Spleen (tissue), 11 donors: ENCODE results near the gene TMCC3. TPM values are rescaled to one million over a fixed set of nuclear protein-coding genes. Genes with fewer than 3 reads are reported as not detected.
A peak's percentile ranks its signal among the peaks of the same experiment; 100 is the strongest.
"Not testable (repeated sequence)": the region's sequence is repeated elsewhere in the genome, so short reads cannot be mapped to it uniquely, and the experiment has no call there.

Experiments used
- DNase-seq: peaks from one replicate; pipeline ENCODE4 v3.0.0-alpha.2; 2020
- H3K27ac ChIP-seq, 8 donors: fragments of 200-600 bp; sonication (generic) in 7 of 8; 1 replicate in 4 of 8; 2 replicates in 4 of 8; pipeline versions ENCODE4 v1.5.0 to v1.8.0; 2016 to 2021; ENCODE audit warnings: inconsistent platforms in 4 of 8, mild to moderate bottlenecking in 4 of 8, moderate library complexity in 1 of 8
- H3K27me3 ChIP-seq, 7 donors: fragments of 200-600 bp; sonication (generic) in 6 of 7; replicated peaks in 1 of 7; 1 replicate in 4 of 7; 2 replicates in 3 of 7; pipeline versions ENCODE4 v1.5.0 to v1.8.0; 2016 to 2021; ENCODE audit warnings: inconsistent platforms in 3 of 7, mild to moderate bottlenecking in 1 of 7
- H3K36me3 ChIP-seq, 6 donors: fragments of 200-600 bp; sonication (generic) in 5 of 6; 1 replicate in 4 of 6; 2 replicates in 2 of 6; pipeline versions ENCODE4 v1.5.0 to v1.8.0; 2016 to 2021; ENCODE audit warnings: inconsistent platforms in 2 of 6
- H3K4me1 ChIP-seq, 6 donors: fragments of 200-600 bp; sonication (generic) in 5 of 6; 1 replicate in 3 of 6; 2 replicates in 3 of 6; pipeline versions ENCODE4 v1.5.0 to v1.8.0; 2016 to 2021; ENCODE audit warnings: inconsistent platforms in 3 of 6
- H3K4me3 ChIP-seq, 8 donors: fragments of 200-600 bp; sonication (generic) in 7 of 8; 1 replicate in 4 of 8; 2 replicates in 4 of 8; pipeline versions ENCODE4 v1.5.0 to v1.8.0; 2016 to 2021; ENCODE audit warnings: inconsistent platforms in 4 of 8, mild to moderate bottlenecking in 4 of 8, moderate library complexity in 2 of 8
- H3K9me3 ChIP-seq, 8 donors: fragments of 200-600 bp; sonication (generic) in 7 of 8; 1 replicate in 4 of 8; 2 replicates in 4 of 8; pipeline versions ENCODE4 v1.5.0 to v1.8.0; 2016 to 2021; ENCODE audit warnings: inconsistent platforms in 4 of 8
- CTCF ChIP-seq, 11 experiments: fragments of 200-600 bp in 7 of 11; fragments of 450-650 bp in 4 of 11; sonication (generic) in 4 of 11; IDR thresholded peaks in 8 of 11; conservative IDR thresholded peaks in 3 of 11; 1 replicate in 7 of 11; 2 replicates in 4 of 11; pipeline versions ENCODE4 v1.4.0 to v1.8.0; 2016 to 2021; ENCODE audit warnings: antibody characterized with exemption in 11 of 11, inconsistent platforms in 4 of 11, mild to moderate bottlenecking in 1 of 11
- POLR2A ChIP-seq, 3 donors: fragments of 450-650 bp; IDR thresholded peaks; one replicate each; pipeline ENCODE4 v1.5.1; 2017; ENCODE audit warnings: antibody characterized with exemption in 3 of 3, mild to moderate bottlenecking in 1 of 3
- POLR2AphosphoS5 ChIP-seq, 3 donors: sonication (generic); formaldehyde crosslinking; IDR thresholded peaks; one replicate each; pipeline ENCODE4 v1.5.1; 2017; ENCODE audit warnings: antibody characterized with exemption in 3 of 3
- WGBS, 5 donors: extraction: QIAGEN DNeasy Blood & Tissue Kit in 3 of 5; methylation state at CpG; one replicate each; pipeline versions ENCODE4 v1.1.5 to v1.1.7; 2013 to 2018; 5-methylcytosine and 5-hydroxymethylcytosine counted together
- intact Hi-C: fragments of 100-400 bp; cut with DNase I; formaldehyde crosslinking; loops from one replicate; pipeline ENCODE4 v1.15.0; 2023; ENCODE audit warnings: low total_unique reads
- polyA plus RNA-seq, 3 donors: library from polyadenylated mRNA; stranded (reverse); fragments of 200-250 nt; gene quantifications; one replicate each; pipeline ENCODE4 v1.2.1, GENCODE V29; 2013
- total RNA-seq, 7 donors: library from RNA; depleted of rRNA in 3 of 7; stranded (reverse); fragments of >200 nt in 3 of 7; fragmentation: NEBNext Ultra II Directional in 4 of 7; extraction: Animal tissue kit (Norgen Biotek cat#: 25700) in 4 of 7; gene quantifications; one replicate each; pipeline versions ENCODE4 v1.1.0 to v1.2.1, GENCODE V29; 2016 to 2021
- donor health status: healthy with polysubstance abuse.
- donor health status: DM: no; HTN: no; CAD: no; lungs with moderate emphysema.
- donor health status: DM: no; HTN: no; CAD: no.
- donor health status: Bipolar disorder and iron deficiency.
- donor health status: healthy.
- donor health status: DM: no; HTN: no; CAD: no.
- donor health status: DM: yes; HTN: yes; CAD: no.

TMCC3 gene
- total and polyA plus RNA-seq, 10 donors: 2.9 to 41.3 (median 27.7) TPM

- Histone ChIP-seq H3K4me1 (peaks cover 0 to 7% (median 1%) of the 10 kb centered on the region in 6 donors), H3K4me3 (no peak overlapping the region), H3K9me3 (peaks cover 0 to 20% (median 14%) of the 10 kb centered on the region in 8 donors), H3K27ac (no peak overlapping the region), H3K27me3 (no peaks in the 10 kb centered on the region), H3K36me3 (no peaks in the 10 kb centered on the region)
- intact Hi-C loops: no loop called here
- TF ChIP-seq CTCF (IDR thresholded peaks at IDR 0.05 in 8 of 11, conservative IDR thresholded peaks at IDR 0.05 in 3 of 11): no peak
- no peak for TF ChIP-seq POLR2AphosphoS5 (IDR thresholded peaks at IDR 0.05)
- no peak for TF ChIP-seq POLR2A (IDR thresholded peaks at IDR 0.05)
- DNase-seq: no peak
- 71 to 80% (median 72%) methylated on average over 5 of the region's 5 CpGs for WGBS, 5 donors
Observed at GRCh38 chr12:94609917-94610443, 40.4 kb downstream of the TMCC3 start.

- DNase-seq, H3K36me3 ChIP-seq, intact Hi-C loops, H3K4me3 ChIP-seq, H3K27ac ChIP-seq, H3K27me3 ChIP-seq: not testable (repeated sequence)
- Histone ChIP-seq H3K4me1 (peaks cover 0 to 18% (median 2%) of the 10 kb centered on the region in 6 donors), H3K9me3 (peaks cover 0 to 20% (median 14%) of the 10 kb centered on the region in 8 donors)
- 85 to 90% (median 86%) methylated on average over 6 of the region's 6 CpGs for WGBS, 5 donors
Observed at GRCh38 chr12:94606810-94607209, 43.5 kb downstream of the TMCC3 start.

- peaks cover 0 to 20% (median 14%) of the 10 kb centered on the region in 8 donors for H3K9me3 ChIP-seq
- DNase-seq: no peak
- TF ChIP-seq CTCF (IDR thresholded peaks at IDR 0.05 in 8 of 11, conservative IDR thresholded peaks at IDR 0.05 in 3 of 11): no peak
- TF ChIP-seq POLR2AphosphoS5 (IDR thresholded peaks at IDR 0.05): no peak
- no peak for TF ChIP-seq POLR2A (IDR thresholded peaks at IDR 0.05)
- no peaks in the 10 kb centered on the region for H3K36me3 ChIP-seq
- peaks cover 0 to 18% (median 2%) of the 10 kb centered on the region in 6 donors for H3K4me1 ChIP-seq
- no peak overlapping the region for H3K4me3 ChIP-seq
- no peaks in the 10 kb centered on the region for H3K27me3 ChIP-seq
- 62 to 78% (median 71%) methylated on average over 3 of the region's 3 CpGs for WGBS, 5 donors
- intact Hi-C loops: no loop called here
- H3K27ac ChIP-seq: no peak overlapping the region
Observed at GRCh38 chr12:94604366-94604698, 46.0 kb downstream of the TMCC3 start.

GRCh38 chr12:94603434-94604365 is 46.7 kb downstream of the TMCC3 start:
- Histone ChIP-seq H3K9me3 (peaks cover 0 to 20% (median 14%) of the 10 kb centered on the region in 8 donors), H3K27me3 (no peaks in the 10 kb centered on the region), H3K27ac (no peak overlapping the region), H3K36me3 (no peaks in the 10 kb centered on the region), H3K4me3 (no peak overlapping the region), H3K4me1 (peaks cover 0 to 18% (median 2%) of the 10 kb centered on the region in 6 donors)
- DNase-seq: peak; percentile 83
- intact Hi-C loops: no loop called here
- 64 to 69% (median 68%) methylated on average over 7 of the region's 7 CpGs for WGBS, 5 donors
- no peak for TF ChIP-seq POLR2A (IDR thresholded peaks at IDR 0.05)
- TF ChIP-seq CTCF (IDR thresholded peaks at IDR 0.05 in 8 of 11, conservative IDR thresholded peaks at IDR 0.05 in 3 of 11): peak; percentile 21 to 73 (median 54)
- no peak for TF ChIP-seq POLR2AphosphoS5 (IDR thresholded peaks at IDR 0.05)
